Measurements from ENCODE around the gene SESN2.

The SESN2 gene

GRCh38 chr1:28264897-28265296 is 5.6 kb downstream of the SESN2 start:
- TF ChIP-seq ZNF274 (IDR thresholded peaks at IDR 0.05; ENCODE audit: low read depth, low read length) = no peak
- H3K4me3 ChIP-seq (ENCODE audit: low read length) = no peak overlapping the region

GRCh38 chr1:28265577-28265976 is 6.3 kb downstream of the SESN2 start:
- H3K4me3 ChIP-seq (ENCODE audit: low read length) = no peak overlapping the region
- TF ChIP-seq ZNF274 (IDR thresholded peaks at IDR 0.05; ENCODE audit: low read depth, low read length) = no peak

- no peak overlapping the region for H3K4me3 ChIP-seq (ENCODE audit: low read length)
- TF ChIP-seq ZNF274 (IDR thresholded peaks at IDR 0.05; ENCODE audit: low read depth, low read length) = no peak
Measured at GRCh38 chr1:28266920-28267322, 7.6 kb downstream of the SESN2 start.

DNA sequence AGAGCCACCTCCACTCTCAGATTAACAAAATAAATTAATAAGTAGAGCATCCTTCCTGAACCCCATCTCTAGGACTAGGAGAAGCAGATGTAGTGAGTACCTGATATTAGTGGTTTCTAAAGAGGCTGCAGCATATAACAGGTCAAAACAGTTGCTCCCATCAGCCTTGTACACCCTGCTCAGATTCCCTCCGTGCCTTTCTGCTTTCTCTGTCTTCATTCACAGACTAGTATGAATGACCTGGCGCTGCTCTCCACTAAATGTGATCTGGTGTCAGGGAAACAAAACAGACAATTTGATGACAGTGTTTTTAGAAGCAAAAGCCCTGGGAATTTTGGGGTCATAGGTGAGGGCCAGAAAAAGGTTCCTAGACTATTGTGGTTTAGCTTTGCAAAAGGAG is 8.3 kb downstream of the SESN2 start:
- H3K4me3 ChIP-seq (ENCODE audit: low read length) = no peak overlapping the region
- TF ChIP-seq ZNF274 (IDR thresholded peaks at IDR 0.05; ENCODE audit: low read depth, low read length) = no peak

DNA sequence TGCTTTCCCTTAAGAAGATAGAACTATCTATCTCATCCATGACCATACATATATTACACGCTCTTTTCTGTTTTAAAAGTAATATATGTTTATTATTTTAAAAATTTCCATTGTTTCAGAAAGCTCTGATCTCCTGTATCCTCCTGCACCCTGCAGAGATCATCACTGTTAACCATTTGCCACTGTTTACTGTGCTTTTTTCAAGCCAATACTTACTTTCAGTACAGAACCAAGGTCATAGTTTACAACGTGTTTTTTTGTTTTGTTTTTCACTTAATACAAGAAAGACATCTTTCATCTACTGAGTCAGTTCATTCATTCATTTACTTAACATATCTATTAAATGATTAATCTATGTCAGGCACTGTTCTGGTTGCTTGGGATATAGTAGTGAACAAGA is 10.2 kb downstream of the SESN2 start:
- TF ChIP-seq ZNF274 (IDR thresholded peaks at IDR 0.05; ENCODE audit: low read depth, low read length) = no peak
- no peak overlapping the region for H3K4me3 ChIP-seq (ENCODE audit: low read length)

DNA sequence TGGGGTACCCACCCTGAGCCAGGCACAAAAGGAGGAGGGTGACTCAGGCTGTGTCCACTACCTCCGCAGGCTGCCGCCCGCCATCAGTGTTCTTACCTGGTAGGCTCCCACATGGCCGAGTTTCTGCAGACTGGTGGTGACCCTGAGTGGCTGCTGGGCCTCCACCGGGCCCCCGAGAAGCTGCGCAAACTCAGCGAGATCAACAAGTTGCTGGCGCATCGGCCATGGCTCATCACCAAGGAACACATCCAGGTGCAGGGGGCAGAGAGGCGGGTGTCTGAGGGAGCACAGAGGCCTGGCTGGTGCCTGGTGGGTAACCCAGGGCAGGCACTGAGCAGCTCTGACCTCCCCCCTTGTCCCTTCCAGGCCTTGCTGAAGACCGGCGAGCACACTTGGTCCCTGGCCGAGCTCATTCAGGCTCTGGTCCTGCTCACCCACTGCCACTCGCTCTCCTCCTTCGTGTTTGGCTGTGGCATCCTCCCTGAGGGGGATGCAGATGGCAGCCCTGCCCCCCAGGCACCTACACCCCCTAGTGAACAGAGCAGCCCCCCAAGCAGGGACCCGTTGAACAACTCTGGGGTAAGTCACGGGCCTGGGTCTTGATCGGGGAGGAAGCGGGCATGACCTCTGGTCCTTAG is 13.0 kb downstream of the SESN2 start:
- no peak overlapping the region for H3K4me3 ChIP-seq (ENCODE audit: low read length)
- no peak for TF ChIP-seq ZNF274 (IDR thresholded peaks at IDR 0.05; ENCODE audit: low read depth, low read length)

GRCh38 chr1:28273216-28273860 is 14.0 kb downstream of the SESN2 start:
- no peak overlapping the region for H3K4me3 ChIP-seq (ENCODE audit: low read length)
- TF ChIP-seq ZNF274 (IDR thresholded peaks at IDR 0.05; ENCODE audit: low read depth, low read length) = no peak

DNA sequence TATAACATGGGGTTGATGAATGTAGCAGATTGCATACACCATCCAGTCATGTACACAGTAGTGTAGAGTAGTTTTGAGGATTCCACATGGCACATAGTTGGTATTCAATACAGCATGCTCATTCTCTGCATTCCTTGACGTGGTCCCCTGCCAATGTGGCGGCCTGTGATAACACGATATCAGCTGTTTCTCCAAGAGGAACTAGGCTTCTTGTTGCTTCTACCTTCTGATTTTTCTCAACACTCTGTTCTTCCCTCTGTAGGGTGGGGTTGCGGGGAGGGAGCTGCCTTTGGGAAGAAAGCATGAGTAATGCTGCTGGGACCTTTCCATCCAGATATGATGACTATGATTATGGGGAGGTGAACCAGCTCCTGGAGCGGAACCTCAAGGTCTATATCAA is 19.4 kb downstream of the SESN2 start:
- no peak overlapping the region for H3K4me3 ChIP-seq (ENCODE audit: low read length)
- no peak for TF ChIP-seq ZNF274 (IDR thresholded peaks at IDR 0.05; ENCODE audit: low read depth, low read length)

DNA sequence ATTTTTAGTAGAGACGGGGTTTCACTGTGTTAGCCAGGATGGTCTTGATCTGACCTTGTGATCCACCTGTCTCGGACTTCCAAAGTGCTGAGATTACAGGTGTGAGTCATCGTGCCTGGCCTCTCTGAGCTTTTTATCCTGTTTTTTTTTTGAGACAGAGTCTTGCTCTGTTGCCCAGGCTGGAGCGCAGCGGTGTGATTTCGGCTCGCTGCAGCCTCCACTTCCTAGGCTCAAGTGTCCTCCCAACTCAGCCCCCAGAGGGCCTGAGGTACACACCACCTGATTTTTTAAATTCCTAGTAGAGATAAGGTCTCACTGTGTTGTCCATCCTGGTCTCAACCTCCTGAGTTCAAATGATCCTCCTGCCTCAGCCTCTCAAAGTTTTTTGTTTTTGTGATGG is 20.4 kb downstream of the SESN2 start:
- TF ChIP-seq ZNF274 (IDR thresholded peaks at IDR 0.05; ENCODE audit: low read depth, low read length) = no peak
- no peak overlapping the region for H3K4me3 ChIP-seq (ENCODE audit: low read length)

- no peak for TF ChIP-seq ZNF274 (IDR thresholded peaks at IDR 0.05; ENCODE audit: low read depth, low read length)
- H3K4me3 ChIP-seq (ENCODE audit: low read length) = no peak overlapping the region
Measured at GRCh38 chr1:28280501-28280900, 21.2 kb downstream of the SESN2 start.

- no peak for TF ChIP-seq ZNF274 (IDR thresholded peaks at IDR 0.05; ENCODE audit: low read depth, low read length)
- no peak overlapping the region for H3K4me3 ChIP-seq (ENCODE audit: low read length)
Measured at GRCh38 chr1:28280977-28281381, 21.7 kb downstream of the SESN2 start.

DNA sequence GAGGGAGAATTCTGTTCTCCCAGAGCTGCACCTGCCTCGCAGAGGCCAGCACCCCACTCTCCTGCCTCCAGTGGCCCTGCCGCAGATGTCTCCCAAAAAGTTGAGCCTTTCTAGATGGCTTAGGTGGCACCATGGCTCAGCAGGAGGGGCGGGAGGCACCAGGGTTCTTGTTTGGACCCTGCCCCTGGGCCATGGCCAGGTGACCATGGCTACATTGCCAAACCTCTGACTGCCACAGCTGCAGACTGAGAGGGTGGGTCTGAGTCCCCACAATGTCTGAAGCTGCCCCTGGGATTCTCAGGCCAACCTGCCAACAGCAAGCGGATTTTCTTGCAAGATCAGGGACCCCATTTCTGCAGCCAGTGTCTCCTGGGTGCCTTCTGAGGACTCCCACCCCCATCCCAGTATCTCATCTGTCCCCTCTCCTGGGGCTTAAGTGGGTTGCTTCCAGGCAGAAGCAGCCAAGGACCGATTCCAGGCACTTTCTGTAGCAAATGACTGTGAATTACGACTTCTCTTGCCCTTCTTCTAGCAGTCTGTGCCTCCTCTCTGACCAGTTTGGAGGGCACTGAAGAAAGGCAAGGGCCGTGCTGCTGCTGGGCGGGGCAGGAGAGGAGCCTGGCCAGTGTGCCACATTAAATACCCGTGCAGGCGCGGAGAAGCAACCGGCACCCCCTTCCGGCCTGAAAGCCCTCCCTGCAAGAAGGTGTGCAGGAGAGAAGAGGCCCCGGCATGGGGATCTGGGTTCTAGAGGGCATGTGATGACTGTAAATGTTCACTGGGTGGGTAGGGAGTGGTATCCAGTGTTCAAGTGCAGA is 22.5 kb downstream of the SESN2 start:
- TF ChIP-seq ZNF274 (IDR thresholded peaks at IDR 0.05; ENCODE audit: low read depth, low read length) = no peak

GRCh38 chr1:28282426-28283407 is 23.4 kb downstream of the SESN2 start:
- no peak for TF ChIP-seq ZNF274 (IDR thresholded peaks at IDR 0.05; ENCODE audit: low read depth, low read length)
- no peak overlapping the region for H3K4me3 ChIP-seq (ENCODE audit: low read length)

More for the DNA sequence above, 22.5 kb downstream of the SESN2 start:
- no peak overlapping the region for H3K4me3 ChIP-seq (ENCODE audit: low read length)

DNA sequence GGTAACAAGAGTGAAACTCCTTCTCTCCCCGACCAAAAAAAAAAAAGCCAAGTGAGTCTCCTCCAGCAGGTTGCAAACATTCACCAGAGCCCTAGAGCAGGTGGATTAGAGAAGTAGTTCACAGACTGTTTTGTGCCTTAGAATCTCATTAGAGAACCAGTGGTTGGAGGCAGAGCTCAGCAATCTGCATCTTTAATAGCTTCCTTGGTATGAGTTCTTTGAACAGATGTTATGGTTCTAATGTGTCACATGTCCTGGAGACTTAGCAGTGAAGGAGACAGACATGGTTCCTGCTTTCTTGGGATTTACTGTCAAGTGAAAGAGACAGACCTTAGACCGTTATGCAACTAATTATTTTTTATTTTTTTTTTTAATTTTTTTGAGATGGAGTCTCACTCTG is 26.8 kb downstream of the SESN2 start:
- TF ChIP-seq ZNF274 (IDR thresholded peaks at IDR 0.05; ENCODE audit: low read depth, low read length) = no peak
- no peak overlapping the region for H3K4me3 ChIP-seq (ENCODE audit: low read length)

Measured in GM08714 (cell line).